Heart left ventricle (tissue), 16 donors: Measurements from ENCODE around the gene BMPR2. TPM values are rescaled to one million over a fixed set of nuclear protein-coding genes. Genes with fewer than 3 reads are reported as not detected.
A peak's percentile ranks its signal among the peaks of the same experiment; 100 is the strongest.

ENCODE experiments used
- ATAC-seq, 4 donors: fragments of 200-7000 bp; cut with Tn5 transposase; one replicate each; pipeline ENCODE4 v1.9.1; 2020 to 2022; ENCODE audit warnings: moderate library complexity in 4 of 4, mild to moderate bottlenecking in 3 of 4, moderate number of reproducible peaks in 1 of 4
- DNase-seq, 5 donors: peaks; one replicate each; pipeline ENCODE4 v3.0.0-alpha.2; 2020
- H3K27ac ChIP-seq, 12 donors: fragments of 200-600 bp; sonication (generic) in 4 of 12; one replicate each; pipeline versions ENCODE4 v1.5.0 to v1.8.0; 2016 to 2022; ENCODE audit warnings: mild to moderate bottlenecking in 2 of 12
- H3K27me3 ChIP-seq, 9 donors: fragments of 200-600 bp; sonication (generic) in 2 of 9; one replicate each; pipeline versions ENCODE4 v1.5.1 to v1.8.0; 2016 to 2022; ENCODE audit warnings: mild to moderate bottlenecking in 3 of 9
- H3K36me3 ChIP-seq, 9 donors: fragments of 200-600 bp; sonication (generic) in 2 of 9; one replicate each; pipeline versions ENCODE4 v1.5.0 to v1.8.0; 2018 to 2022; ENCODE audit warnings: mild to moderate bottlenecking in 2 of 9
- H3K4me1 ChIP-seq, 12 donors: fragments of 200-600 bp; sonication (generic) in 4 of 12; one replicate each; pipeline versions ENCODE4 v1.5.0 to v1.8.0; 2016 to 2022; ENCODE audit warnings: mild to moderate bottlenecking in 3 of 12
- H3K4me3 ChIP-seq, 12 donors: fragments of 200-600 bp; sonication (generic) in 4 of 12; one replicate each; pipeline versions ENCODE4 v1.5.0 to v1.8.0; 2017 to 2022; ENCODE audit warnings: mild to moderate bottlenecking in 9 of 12, moderate library complexity in 4 of 12
- H3K9me3 ChIP-seq, 12 donors: fragments of 200-600 bp; sonication (generic) in 4 of 12; one replicate each; pipeline versions ENCODE4 v1.5.0 to v1.8.0; 2016 to 2022; ENCODE audit warnings: mild to moderate bottlenecking in 1 of 12
- CTCF ChIP-seq, 12 donors: fragments of 200-600 bp; sonication (generic) in 4 of 12; IDR thresholded peaks; one replicate each; pipeline versions ENCODE4 v1.5.0 to v1.8.0; 2018 to 2022; ENCODE audit warnings: antibody characterized with exemption in 12 of 12, mild to moderate bottlenecking in 5 of 12
- POLR2A ChIP-seq, 2 donors: fragments of 450-650 bp; IDR thresholded peaks; one replicate each; pipeline ENCODE4 v1.6.1; 2017; ENCODE audit warnings: antibody characterized with exemption in 2 of 2, mild to moderate bottlenecking in 2 of 2, moderate library complexity in 2 of 2
- WGBS, 4 donors: extraction: QIAGEN DNeasy Blood & Tissue Kit in 2 of 4; methylation state at CpG; one replicate each; pipeline versions ENCODE4 v1.1.5 to v1.1.7; 2013 to 2018; 5-methylcytosine and 5-hydroxymethylcytosine counted together
- intact Hi-C, 10 donors: fragments of 100-400 bp; cut with DNase I; formaldehyde crosslinking; loops; one replicate each; pipeline versions ENCODE4 v1.11.1 to v1.14.2; 2022
- polyA plus RNA-seq, 2 donors: library from polyadenylated mRNA; stranded (reverse); fragments of 200-250 nt; gene quantifications; one replicate each; pipeline ENCODE4 v1.2.3, GENCODE V29; 2013
- total RNA-seq, 9 donors: library from RNA; depleted of rRNA in 2 of 9; stranded (reverse); fragments of >200 nt in 2 of 9; fragmentation: NEBNext Ultra II Directional in 3 of 9; extraction: Animal tissue kit (Norgen Biotek cat#: 25700) in 3 of 9; gene quantifications; one replicate each; pipeline versions ENCODE4 v1.1.0 to v1.2.4, GENCODE V29; 2016 to 2023
- donor health status: ischemic (EF 13 %, LVEDD 7.1; RV severe dilation, severe dysfunction).
- donor health status: healthy with polysubstance abuse.
- donor health status: DM: no; HTN: yes; CAD: no.
- donor health status: DM: no; HTN: no; CAD: no.
- donor health status: ischemic (EF 25% LVEDD 6.9; RV normal size, moderate dysfunction).
- donor health status: ischemic (EF 25% LVEDD 5.7; RV mildly dilated, moderate dysfunction).
- donor health status: healthy.
- donor health status: DM: yes; HTN: yes; CAD: no.
- donor health status: ischemic (EF 35%, LVEDD 5.7; RV mildly dilated, moderate dysfunction).
- donor health status: nonischemic (EF 11% LVEDD 7.7; RV severe dilation, severe dysfunction).
- donor health status: DM: yes; HTN: yes; CAD: no.
- donor health status: PGD.
- donor health status: ischemic (EF 29% LVEDD 5.4; RV normal size, mild dysfunction).
- donor health status: nonischemic (EF 23%, LVEDD 6.1; RV moderate dilation, normal function).

BMPR2 gene
- total and polyA plus RNA-seq, 11 donors = 9.0 to 81.9 (median 59.9) TPM

- intact Hi-C loops = no loop called here
- Histone ChIP-seq H3K4me1 (peaks cover 0 to 30% (median 0%) of the 10 kb centered on the region in 12 donors), H3K9me3 (no peaks in the 10 kb centered on the region), H3K27ac (peak overlapping the region in 1 of 12 donors; percentile 79), H3K36me3 (no peaks in the 10 kb centered on the region), H3K4me3 (no peak overlapping the region), H3K27me3 (no peaks in the 10 kb centered on the region)
- DNase-seq (no peak), ATAC-seq (no peak)
- 88 to 98% (median 91%) methylated on average over 2 of the region's 2 CpGs for WGBS, 4 donors
- TF ChIP-seq POLR2A (IDR thresholded peaks at IDR 0.05) (no peak), CTCF (IDR thresholded peaks at IDR 0.05) (no peak)
These were observed 232.2 kb downstream of the BMPR2 start for GRCh38 chr2:202608142-202608852.

GRCh38 chr2:202609381-202610145, 233.4 kb downstream of the BMPR2 start:
- Histone ChIP-seq H3K27ac (peak overlapping the region in 1 of 12 donors; percentile 79), H3K27me3 (no peaks in the 10 kb centered on the region), H3K4me3 (no peak overlapping the region), H3K36me3 (no peaks in the 10 kb centered on the region), H3K4me1 (peaks cover 0 to 30% (median 0%) of the 10 kb centered on the region in 12 donors), H3K9me3 (no peaks in the 10 kb centered on the region)
- no peak for TF ChIP-seq CTCF (IDR thresholded peaks at IDR 0.05)
- no peak for TF ChIP-seq POLR2A (IDR thresholded peaks at IDR 0.05)
- DNase-seq (no peak), ATAC-seq (peak in 1 of 4 donors; percentile 60)
- WGBS, 4 donors = 79 to 81% (median 80%) methylated on average over 3 of the region's 3 CpGs
- intact Hi-C loops = no loop called here

DNA sequence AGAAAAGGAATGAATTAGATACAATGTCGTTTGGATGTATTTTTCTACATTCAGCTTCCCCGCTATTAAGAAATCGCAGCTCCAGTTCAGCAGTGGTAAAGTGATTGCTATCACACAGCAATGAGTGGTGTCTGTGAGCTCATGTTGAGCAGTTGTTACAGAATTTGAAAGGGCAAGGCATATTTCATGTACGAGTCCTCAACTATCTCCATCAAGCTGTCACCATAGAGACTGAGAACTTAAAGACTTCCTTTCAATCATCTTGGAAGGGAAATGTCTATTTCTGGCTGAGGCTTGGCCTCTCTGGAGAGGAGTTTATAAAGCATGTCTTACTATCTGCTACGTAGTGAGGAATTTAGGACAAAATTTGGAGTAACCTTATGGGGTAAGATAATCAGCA, 234.3 kb downstream of the BMPR2 start:
- no peak for TF ChIP-seq POLR2A (IDR thresholded peaks at IDR 0.05)
- no peak for TF ChIP-seq CTCF (IDR thresholded peaks at IDR 0.05)
- Histone ChIP-seq H3K27ac (peak overlapping the region in 1 of 12 donors; percentile 79), H3K27me3 (no peaks in the 10 kb centered on the region), H3K4me1 (peaks cover 0 to 30% (median 0%) of the 10 kb centered on the region in 12 donors), H3K9me3 (no peaks in the 10 kb centered on the region), H3K36me3 (no peaks in the 10 kb centered on the region), H3K4me3 (no peak overlapping the region)
- no peak for DNase-seq
- intact Hi-C loops = no loop called here
- 70 to 76% (median 74%) methylated on average over 5 of the region's 5 CpGs for WGBS, 4 donors
- no peak for ATAC-seq

DNA sequence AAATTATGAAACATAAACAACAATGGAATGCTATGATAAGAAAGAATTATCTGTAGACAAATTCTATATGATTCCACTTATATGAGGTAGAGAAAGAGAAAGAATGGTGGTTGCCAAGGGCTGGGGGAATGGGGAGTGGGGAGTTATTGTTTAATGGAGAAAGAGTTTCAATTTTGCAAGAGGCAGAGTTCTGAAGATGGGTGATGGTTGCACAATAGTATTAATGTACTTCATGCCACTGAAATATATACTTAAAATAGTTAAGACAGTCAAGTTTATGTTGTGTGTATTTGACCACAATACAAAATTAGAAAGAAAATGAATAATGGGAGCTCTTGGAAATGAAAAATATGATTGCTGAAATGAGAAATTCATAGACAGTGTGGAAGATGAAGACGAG, 236.0 kb downstream of the BMPR2 start:
- intact Hi-C loops = no loop called here
- WGBS, 4 donors = 85 to 98% (median 98%) methylated on average over 1 of the region's 1 CpG
- no peak overlapping the region for H3K27ac ChIP-seq
- no peak for ATAC-seq
- H3K36me3 ChIP-seq = no peaks in the 10 kb centered on the region
- no peak for DNase-seq
- H3K4me1 ChIP-seq = peaks cover 0 to 30% (median 0%) of the 10 kb centered on the region in 12 donors
- TF ChIP-seq POLR2A (IDR thresholded peaks at IDR 0.05) = no peak
- TF ChIP-seq CTCF (IDR thresholded peaks at IDR 0.05) = no peak
- no peaks in the 10 kb centered on the region for H3K9me3 ChIP-seq
- H3K4me3 ChIP-seq = no peak overlapping the region
- no peaks in the 10 kb centered on the region for H3K27me3 ChIP-seq
